Measurements from ENCODE around the gene MCM3AP.
"Not testable (repeated sequence)": the region's sequence is repeated elsewhere in the genome, so short reads cannot be mapped to it uniquely, and the experiment has no call there.

DNA sequence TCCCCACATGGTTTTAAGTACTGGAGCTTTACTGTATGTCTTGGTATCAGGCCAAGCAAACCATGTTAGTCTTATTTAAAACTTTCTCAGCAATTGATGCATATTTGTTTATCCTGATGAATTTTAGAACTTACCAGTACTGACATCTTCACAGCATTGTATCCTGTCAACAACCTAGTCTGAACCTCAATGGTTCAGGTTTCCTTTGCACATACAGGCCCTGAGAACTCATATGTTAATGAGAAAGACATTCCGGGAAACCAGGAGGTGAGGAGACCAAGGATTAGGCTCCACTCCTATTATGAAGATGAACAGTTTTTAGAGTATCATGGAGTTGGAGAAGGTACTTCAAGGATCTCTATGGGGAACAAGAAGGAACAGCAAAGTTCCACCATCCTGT, 43.8 kb downstream of the MCM3AP start:
- TF ChIP-seq TAF1 (IDR thresholded peaks at IDR 0.05; ENCODE audit: control insufficient read depth, extremely low read depth, insufficient read depth, low read length, severe bottlenecking); TCF7L2 (IDR thresholded peaks at IDR 0.05; ENCODE audit: low read depth, low read length); ZNF124 (CRISPR knock-in tag; IDR thresholded peaks at IDR 0.05); HLTF (IDR thresholded peaks at IDR 0.05); XRCC5 (IDR thresholded peaks at IDR 0.05; ENCODE audit: low read depth, low read length); KAT7 (CRISPR knock-in tag; IDR thresholded peaks at IDR 0.05; ENCODE audit: borderline replicate concordance); ELF1 (tag; IDR thresholded peaks at IDR 0.05); TAF7 (tag; IDR thresholded peaks at IDR 0.05); KLF13 (tag; IDR thresholded peaks at IDR 0.05; ENCODE audit: borderline replicate concordance, low read depth); ZNF212 (CRISPR knock-in tag; IDR thresholded peaks at IDR 0.05): not testable (repeated sequence)
- TF ChIP-seq, protein P1, sequence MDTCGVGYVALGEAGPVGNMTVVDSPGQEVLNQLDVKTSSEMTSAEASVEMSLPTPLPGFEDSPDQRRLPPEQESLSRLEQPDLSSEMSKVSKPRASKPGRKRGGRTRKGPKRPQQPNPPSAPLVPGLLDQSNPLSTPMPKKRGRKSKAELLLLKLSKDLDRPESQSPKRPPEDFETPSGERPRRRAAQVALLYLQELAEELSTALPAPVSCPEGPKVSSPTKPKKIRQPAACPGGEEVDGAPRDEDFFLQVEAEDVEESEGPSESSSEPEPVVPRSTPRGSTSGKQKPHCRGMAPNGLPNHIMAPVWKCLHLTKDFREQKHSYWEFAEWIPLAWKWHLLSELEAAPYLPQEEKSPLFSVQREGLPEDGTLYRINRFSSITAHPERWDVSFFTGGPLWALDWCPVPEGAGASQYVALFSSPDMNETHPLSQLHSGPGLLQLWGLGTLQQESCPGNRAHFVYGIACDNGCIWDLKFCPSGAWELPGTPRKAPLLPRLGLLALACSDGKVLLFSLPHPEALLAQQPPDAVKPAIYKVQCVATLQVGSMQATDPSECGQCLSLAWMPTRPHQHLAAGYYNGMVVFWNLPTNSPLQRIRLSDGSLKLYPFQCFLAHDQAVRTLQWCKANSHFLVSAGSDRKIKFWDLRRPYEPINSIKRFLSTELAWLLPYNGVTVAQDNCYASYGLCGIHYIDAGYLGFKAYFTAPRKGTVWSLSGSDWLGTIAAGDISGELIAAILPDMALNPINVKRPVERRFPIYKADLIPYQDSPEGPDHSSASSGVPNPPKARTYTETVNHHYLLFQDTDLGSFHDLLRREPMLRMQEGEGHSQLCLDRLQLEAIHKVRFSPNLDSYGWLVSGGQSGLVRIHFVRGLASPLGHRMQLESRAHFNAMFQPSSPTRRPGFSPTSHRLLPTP (IDR thresholded peaks at IDR 0.05; ENCODE audit: borderline replicate concordance, extremely low read depth, insufficient read length): not testable (repeated sequence)
- TF ChIP-seq, protein P2, sequence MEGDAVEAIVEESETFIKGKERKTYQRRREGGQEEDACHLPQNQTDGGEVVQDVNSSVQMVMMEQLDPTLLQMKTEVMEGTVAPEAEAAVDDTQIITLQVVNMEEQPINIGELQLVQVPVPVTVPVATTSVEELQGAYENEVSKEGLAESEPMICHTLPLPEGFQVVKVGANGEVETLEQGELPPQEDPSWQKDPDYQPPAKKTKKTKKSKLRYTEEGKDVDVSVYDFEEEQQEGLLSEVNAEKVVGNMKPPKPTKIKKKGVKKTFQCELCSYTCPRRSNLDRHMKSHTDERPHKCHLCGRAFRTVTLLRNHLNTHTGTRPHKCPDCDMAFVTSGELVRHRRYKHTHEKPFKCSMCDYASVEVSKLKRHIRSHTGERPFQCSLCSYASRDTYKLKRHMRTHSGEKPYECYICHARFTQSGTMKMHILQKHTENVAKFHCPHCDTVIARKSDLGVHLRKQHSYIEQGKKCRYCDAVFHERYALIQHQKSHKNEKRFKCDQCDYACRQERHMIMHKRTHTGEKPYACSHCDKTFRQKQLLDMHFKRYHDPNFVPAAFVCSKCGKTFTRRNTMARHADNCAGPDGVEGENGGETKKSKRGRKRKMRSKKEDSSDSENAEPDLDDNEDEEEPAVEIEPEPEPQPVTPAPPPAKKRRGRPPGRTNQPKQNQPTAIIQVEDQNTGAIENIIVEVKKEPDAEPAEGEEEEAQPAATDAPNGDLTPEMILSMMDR (IDR thresholded peaks at IDR 0.05 in 2 of 3, conservative IDR thresholded peaks at IDR 0.05 in 1 of 3; ENCODE audit: insufficient read depth in 2 of 3, low read depth in 1 of 3, low read length in 3 of 3): not testable (repeated sequence)
- TF ChIP-seq, protein P3, sequence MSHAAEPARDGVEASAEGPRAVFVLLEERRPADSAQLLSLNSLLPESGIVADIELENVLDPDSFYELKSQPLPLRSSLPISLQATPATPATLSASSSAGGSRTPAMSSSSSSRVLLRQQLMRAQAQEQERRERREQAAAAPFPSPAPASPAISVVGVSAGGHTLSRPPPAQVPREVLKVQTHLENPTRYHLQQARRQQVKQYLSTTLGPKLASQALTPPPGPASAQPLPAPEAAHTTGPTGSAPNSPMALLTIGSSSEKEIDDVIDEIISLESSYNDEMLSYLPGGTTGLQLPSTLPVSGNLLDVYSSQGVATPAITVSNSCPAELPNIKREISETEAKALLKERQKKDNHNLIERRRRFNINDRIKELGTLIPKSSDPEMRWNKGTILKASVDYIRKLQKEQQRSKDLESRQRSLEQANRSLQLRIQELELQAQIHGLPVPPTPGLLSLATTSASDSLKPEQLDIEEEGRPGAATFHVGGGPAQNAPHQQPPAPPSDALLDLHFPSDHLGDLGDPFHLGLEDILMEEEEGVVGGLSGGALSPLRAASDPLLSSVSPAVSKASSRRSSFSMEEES (CRISPR knock-in tag; IDR thresholded peaks at IDR 0.05): not testable (repeated sequence)
- TF ChIP-seq, protein P4, sequence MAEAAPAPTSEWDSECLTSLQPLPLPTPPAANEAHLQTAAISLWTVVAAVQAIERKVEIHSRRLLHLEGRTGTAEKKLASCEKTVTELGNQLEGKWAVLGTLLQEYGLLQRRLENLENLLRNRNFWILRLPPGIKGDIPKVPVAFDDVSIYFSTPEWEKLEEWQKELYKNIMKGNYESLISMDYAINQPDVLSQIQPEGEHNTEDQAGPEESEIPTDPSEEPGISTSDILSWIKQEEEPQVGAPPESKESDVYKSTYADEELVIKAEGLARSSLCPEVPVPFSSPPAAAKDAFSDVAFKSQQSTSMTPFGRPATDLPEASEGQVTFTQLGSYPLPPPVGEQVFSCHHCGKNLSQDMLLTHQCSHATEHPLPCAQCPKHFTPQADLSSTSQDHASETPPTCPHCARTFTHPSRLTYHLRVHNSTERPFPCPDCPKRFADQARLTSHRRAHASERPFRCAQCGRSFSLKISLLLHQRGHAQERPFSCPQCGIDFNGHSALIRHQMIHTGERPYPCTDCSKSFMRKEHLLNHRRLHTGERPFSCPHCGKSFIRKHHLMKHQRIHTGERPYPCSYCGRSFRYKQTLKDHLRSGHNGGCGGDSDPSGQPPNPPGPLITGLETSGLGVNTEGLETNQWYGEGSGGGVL (CRISPR knock-in tag; IDR thresholded peaks at IDR 0.05): not testable (repeated sequence)

Data from K562 (cell line).